ENCODE results near the gene MAT2A.

- TF ChIP-seq CTCF (IDR thresholded peaks at IDR 0.05) (no peak), POLR2A (IDR thresholded peaks at IDR 0.05) (no peak)
Observed at GRCh38 chr2:85539361-85540132, 579 bp downstream of the MAT2A start.
